ENCODE results near the gene SMYD3. TPM values are rescaled to one million over a fixed set of nuclear protein-coding genes. Genes with fewer than 3 reads are reported as not detected.

The SMYD3 gene
- total RNA-seq, 1 donor from 2014 or later: 22.3 TPM

DNA sequence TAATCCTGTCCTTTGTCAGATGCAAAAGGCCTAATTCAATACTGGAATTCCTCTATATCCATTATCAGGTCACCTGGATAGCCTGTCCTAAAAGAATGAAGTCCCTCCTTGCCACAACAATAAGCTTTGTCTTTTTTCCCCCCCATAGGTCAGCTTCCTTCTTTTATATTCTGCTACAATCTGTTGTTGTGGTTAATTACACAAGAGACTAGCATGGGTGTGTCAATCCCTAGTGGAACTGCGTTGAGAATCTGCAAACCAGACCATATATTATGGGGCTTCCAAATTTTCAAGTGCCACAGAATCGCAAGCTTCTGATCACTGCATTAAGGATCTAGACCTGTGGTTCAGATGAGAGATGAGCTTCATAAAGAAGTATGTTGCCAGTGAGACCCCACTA, 349.6 kb downstream of the SMYD3 start:
- Histone ChIP-seq H3K27me3 (no peaks in the 10 kb centered on the region), H3K4me3 (no peak overlapping the region), H3K27ac (no peak overlapping the region), H3K36me3 (no peaks in the 10 kb centered on the region), H3K4me1 (peaks cover 13% of the 10 kb centered on the region), H3K9me3 (no peaks in the 10 kb centered on the region)
- no peak for DNase-seq (ENCODE audit: extremely low spot score in 2 of 2)
- TF ChIP-seq, protein P1, sequence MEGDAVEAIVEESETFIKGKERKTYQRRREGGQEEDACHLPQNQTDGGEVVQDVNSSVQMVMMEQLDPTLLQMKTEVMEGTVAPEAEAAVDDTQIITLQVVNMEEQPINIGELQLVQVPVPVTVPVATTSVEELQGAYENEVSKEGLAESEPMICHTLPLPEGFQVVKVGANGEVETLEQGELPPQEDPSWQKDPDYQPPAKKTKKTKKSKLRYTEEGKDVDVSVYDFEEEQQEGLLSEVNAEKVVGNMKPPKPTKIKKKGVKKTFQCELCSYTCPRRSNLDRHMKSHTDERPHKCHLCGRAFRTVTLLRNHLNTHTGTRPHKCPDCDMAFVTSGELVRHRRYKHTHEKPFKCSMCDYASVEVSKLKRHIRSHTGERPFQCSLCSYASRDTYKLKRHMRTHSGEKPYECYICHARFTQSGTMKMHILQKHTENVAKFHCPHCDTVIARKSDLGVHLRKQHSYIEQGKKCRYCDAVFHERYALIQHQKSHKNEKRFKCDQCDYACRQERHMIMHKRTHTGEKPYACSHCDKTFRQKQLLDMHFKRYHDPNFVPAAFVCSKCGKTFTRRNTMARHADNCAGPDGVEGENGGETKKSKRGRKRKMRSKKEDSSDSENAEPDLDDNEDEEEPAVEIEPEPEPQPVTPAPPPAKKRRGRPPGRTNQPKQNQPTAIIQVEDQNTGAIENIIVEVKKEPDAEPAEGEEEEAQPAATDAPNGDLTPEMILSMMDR (IDR thresholded peaks at IDR 0.05): no peak
- no peak for TF ChIP-seq POLR2AphosphoS5 (IDR thresholded peaks at IDR 0.05; ENCODE audit: insufficient read depth in 1 of 2, low read depth in 1 of 2)
- intact Hi-C loops (cut with DNase I): no loop called here

DNA sequence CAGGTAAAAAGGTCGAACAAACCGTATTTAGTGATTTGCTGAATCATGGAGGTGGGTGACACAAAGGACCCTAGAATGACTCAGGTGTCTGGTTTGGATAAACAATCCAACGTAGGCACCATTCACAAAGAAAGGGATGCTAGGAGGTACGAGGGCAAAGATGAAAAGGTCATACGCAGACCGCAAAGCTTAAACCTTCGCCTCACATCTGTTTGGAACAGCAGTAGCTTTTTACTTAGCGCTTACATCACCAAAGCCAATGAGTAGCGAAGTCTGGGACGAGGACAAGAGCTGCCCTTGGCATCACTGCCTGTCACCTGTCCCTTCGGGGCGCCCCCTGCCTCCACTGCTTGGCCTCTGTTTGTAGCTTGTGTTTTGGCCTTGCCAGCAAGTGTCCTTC, 350.2 kb downstream of the SMYD3 start:
- H3K36me3 ChIP-seq: no peaks in the 10 kb centered on the region
- no peak for DNase-seq (ENCODE audit: extremely low spot score in 2 of 2)
- no peak for TF ChIP-seq POLR2A (IDR thresholded peaks at IDR 0.05)
- no peak for TF ChIP-seq POLR2AphosphoS5 (IDR thresholded peaks at IDR 0.05; ENCODE audit: insufficient read depth in 1 of 2, low read depth in 1 of 2)
- TF ChIP-seq, protein P1 (IDR thresholded peaks at IDR 0.05): no peak
- peaks cover 9% of the 10 kb centered on the region for H3K4me1 ChIP-seq
- intact Hi-C loops (cut with DNase I): no loop called here
- no peak overlapping the region for H3K4me3 ChIP-seq
- H3K27me3 ChIP-seq: no peaks in the 10 kb centered on the region
- no peaks in the 10 kb centered on the region for H3K9me3 ChIP-seq
- H3K27ac ChIP-seq: no peak overlapping the region

DNA sequence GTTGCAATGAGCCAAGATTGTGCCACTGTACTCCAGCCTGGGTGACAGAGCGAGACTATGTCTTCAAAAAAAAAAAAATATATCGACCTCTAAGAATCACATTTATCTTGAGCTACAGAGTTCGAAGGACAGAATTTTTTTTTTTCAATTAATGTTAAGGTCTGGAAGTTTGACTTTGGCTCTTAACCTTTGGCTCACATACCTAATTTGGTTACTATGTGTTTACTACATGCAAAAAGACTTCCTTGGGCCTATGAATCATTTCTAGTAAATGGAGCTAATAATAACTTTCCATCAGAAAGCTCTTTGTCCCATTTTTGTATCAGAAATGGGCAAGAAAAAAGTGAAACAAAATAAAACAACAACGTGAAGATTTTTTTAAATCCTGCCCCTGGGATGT, 351.2 kb downstream of the SMYD3 start:
- Histone ChIP-seq H3K36me3 (no peaks in the 10 kb centered on the region), H3K27me3 (no peaks in the 10 kb centered on the region), H3K9me3 (no peaks in the 10 kb centered on the region), H3K4me3 (no peak overlapping the region), H3K4me1 (peaks cover 8% of the 10 kb centered on the region), H3K27ac (no peak overlapping the region)
- no peak for DNase-seq (ENCODE audit: extremely low spot score in 2 of 2)
- intact Hi-C loops (cut with DNase I): no loop called here
- TF ChIP-seq POLR2A (IDR thresholded peaks at IDR 0.05): no peak
- TF ChIP-seq, protein P1 (IDR thresholded peaks at IDR 0.05): no peak
- no peak for TF ChIP-seq POLR2AphosphoS5 (IDR thresholded peaks at IDR 0.05; ENCODE audit: insufficient read depth in 1 of 2, low read depth in 1 of 2)

DNA sequence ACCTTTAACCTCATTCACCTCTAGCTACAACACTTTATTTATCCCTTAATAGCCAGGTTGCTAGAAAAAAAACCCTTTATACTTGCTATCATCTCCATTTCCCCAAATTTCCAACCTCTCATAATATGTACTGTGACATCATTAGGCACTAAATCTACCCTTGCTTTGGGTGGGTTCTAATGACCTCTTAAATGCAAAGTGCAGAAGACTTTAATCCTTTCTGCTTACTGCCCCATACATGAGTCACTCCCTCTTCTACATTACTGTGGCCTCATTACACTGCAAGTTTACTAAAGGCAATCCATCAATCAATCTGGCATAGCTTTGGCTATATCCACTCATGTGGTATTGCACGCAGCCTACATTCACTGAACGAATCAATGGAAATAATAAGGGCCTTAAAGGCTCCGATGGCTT, 353.3 kb downstream of the SMYD3 start:
- Histone ChIP-seq H3K36me3 (no peaks in the 10 kb centered on the region), H3K27ac (no peak overlapping the region), H3K4me3 (no peak overlapping the region), H3K9me3 (no peaks in the 10 kb centered on the region), H3K27me3 (no peaks in the 10 kb centered on the region), H3K4me1 (peaks cover 8% of the 10 kb centered on the region)
- intact Hi-C loops (cut with DNase I): no loop called here
- TF ChIP-seq, protein P1 (IDR thresholded peaks at IDR 0.05): no peak
- no peak for TF ChIP-seq POLR2A (IDR thresholded peaks at IDR 0.05)
- no peak for TF ChIP-seq POLR2AphosphoS5 (IDR thresholded peaks at IDR 0.05; ENCODE audit: insufficient read depth in 1 of 2, low read depth in 1 of 2)
- DNase-seq (ENCODE audit: extremely low spot score in 2 of 2): no peak

DNA sequence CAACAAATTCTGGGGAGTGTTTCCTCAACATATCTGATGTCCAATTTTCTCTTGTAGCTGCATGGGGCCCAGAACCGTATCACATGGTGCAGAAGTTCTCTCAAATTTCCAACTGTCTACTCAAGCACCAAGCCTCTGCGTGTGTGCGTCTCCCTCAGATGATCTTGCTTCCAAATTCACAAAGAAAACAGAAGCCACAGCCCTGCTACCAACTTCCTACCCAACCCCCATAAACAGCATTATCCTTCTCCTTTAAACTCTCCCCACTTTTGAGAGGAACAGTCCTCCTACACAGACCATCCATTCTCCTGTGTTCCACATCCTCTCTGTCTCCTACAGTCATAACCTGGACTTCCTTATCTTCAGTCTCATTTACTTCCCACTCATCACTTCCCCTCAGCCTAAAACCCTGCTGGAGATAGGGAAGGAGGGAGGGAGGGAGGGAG, 354.1 kb downstream of the SMYD3 start:
- TF ChIP-seq POLR2AphosphoS5 (IDR thresholded peaks at IDR 0.05; ENCODE audit: insufficient read depth in 1 of 2, low read depth in 1 of 2): no peak
- TF ChIP-seq POLR2A (IDR thresholded peaks at IDR 0.05): no peak
- TF ChIP-seq, protein P1 (IDR thresholded peaks at IDR 0.05): no peak
- intact Hi-C loops (cut with DNase I): no loop called here
- no peak overlapping the region for H3K4me3 ChIP-seq
- H3K27me3 ChIP-seq: no peaks in the 10 kb centered on the region
- H3K27ac ChIP-seq: no peak overlapping the region
- DNase-seq (ENCODE audit: extremely low spot score in 2 of 2): no peak
- no peaks in the 10 kb centered on the region for H3K9me3 ChIP-seq
- H3K36me3 ChIP-seq: no peaks in the 10 kb centered on the region
- peaks cover 8% of the 10 kb centered on the region for H3K4me1 ChIP-seq
